ENCODE measurements around the gene IDUA.
A peak's percentile ranks its signal among the peaks of the same experiment; 100 is the strongest.
"Not testable (repeated sequence)": the region's sequence is repeated elsewhere in the genome, so short reads cannot be mapped to it uniquely, and the experiment has no call there.

Gene IDUA

GRCh38 chr4:967113-968104 lies 19.4 kb upstream of the IDUA start:
- no peak for DNase-seq (ENCODE audit: low read depth in 2 of 2)

- no peak for DNase-seq (ENCODE audit: low read depth in 2 of 2)
Observed at GRCh38 chr4:968221-968620, 18.6 kb upstream of the IDUA start.

- no peak for DNase-seq (ENCODE audit: low read depth in 2 of 2)
Observed at GRCh38 chr4:968621-969394, 18.0 kb upstream of the IDUA start.

GRCh38 chr4:970046-970745 lies 16.6 kb upstream of the IDUA start:
- no peak for DNase-seq (ENCODE audit: low read depth in 2 of 2)

GRCh38 chr4:970854-971520 lies 15.9 kb upstream of the IDUA start:
- no peak for DNase-seq (ENCODE audit: low read depth in 2 of 2)

GRCh38 chr4:971666-972500 lies 15.0 kb upstream of the IDUA start:
- DNase-seq (ENCODE audit: low read depth in 2 of 2): no peak

GRCh38 chr4:972651-973424 lies 14.0 kb upstream of the IDUA start:
- DNase-seq (ENCODE audit: low read depth in 2 of 2): no peak

- peak; percentile 48 to 65 for DNase-seq (ENCODE audit: low read depth in 2 of 2)
Observed at GRCh38 chr4:973431-974397, 13.1 kb upstream of the IDUA start, which contains the start of gene DGKQ. DGKQ (minus strand) TSS chr4:973569; CDS start chr4:973482, 87 bp downstream.

GRCh38 chr4:974668-975067 lies 12.2 kb upstream of the IDUA start:
- DNase-seq (ENCODE audit: low read depth in 2 of 2): no peak

GRCh38 chr4:976016-976415 lies 10.8 kb upstream of the IDUA start:
- not testable (repeated sequence) for DNase-seq (ENCODE audit: low read depth in 2 of 2)

- DNase-seq (ENCODE audit: low read depth in 2 of 2): peak; percentile 10 to 13
Observed at GRCh38 chr4:978957-979701, 7.7 kb upstream of the IDUA start.

- no peak for DNase-seq (ENCODE audit: low read depth in 2 of 2)
Observed at GRCh38 chr4:982291-982690, 4.6 kb upstream of the IDUA start.

GRCh38 chr4:982814-983213 lies 4.0 kb upstream of the IDUA start:
- DNase-seq (ENCODE audit: low read depth in 2 of 2): no peak

- no peak for DNase-seq (ENCODE audit: low read depth in 2 of 2)
Observed at GRCh38 chr4:984336-985054, 2.3 kb upstream of the IDUA start.

- DNase-seq (ENCODE audit: low read depth in 2 of 2): no peak
Observed at GRCh38 chr4:985123-985830, 1.6 kb upstream of the IDUA start.

GRCh38 chr4:986428-986878 lies 391 bp upstream of the IDUA start:
- DNase-seq (ENCODE audit: low read depth in 2 of 2): no peak

Data from fibroblast of skin of left biceps (primary cell).